IPS-NIHi11 (cell line): ENCODE data around the gene SMIM31.
A peak's percentile ranks its signal among the peaks of the same experiment; 100 is the strongest.

Experiments used
- DNase-seq: peaks from one replicate; pipeline ENCODE4 v3.0.0; 2012; ENCODE audit warnings: mixed read lengths, low spot score

The SMIM31 gene

GRCh38 chr4:164753873-164754488 is at the start of gene SMIM31:
SMIM31 (plus strand) TSS chr4:164754131; CDS start chr4:164770444, 16,313 bp downstream.
- no peak for DNase-seq

- DNase-seq, result peak; percentile 29
These were observed 47.3 kb upstream of the SMIM31 start for GRCh38 chr4:164706675-164707074.

- DNase-seq, result peak; percentile 55
These were observed 37.0 kb upstream of the SMIM31 start for GRCh38 chr4:164716901-164717300.

GRCh38 chr4:164718827-164719226 is 35.1 kb upstream of the SMIM31 start:
- DNase-seq, result no peak

GRCh38 chr4:164725066-164725465 is 28.9 kb upstream of the SMIM31 start:
- DNase-seq, result no peak

- no peak for DNase-seq
These were observed 23.1 kb upstream of the SMIM31 start for GRCh38 chr4:164730705-164731393.

GRCh38 chr4:164731827-164732474 is 22.0 kb upstream of the SMIM31 start:
- peak; percentile 75 for DNase-seq

GRCh38 chr4:164734484-164734883 is 19.4 kb upstream of the SMIM31 start:
- DNase-seq, result no peak

GRCh38 chr4:164748375-164748774 is 5.6 kb upstream of the SMIM31 start:
- DNase-seq, result peak; percentile 13

- DNase-seq, result no peak
These were observed 1.5 kb downstream of the SMIM31 start for GRCh38 chr4:164755432-164755831.

GRCh38 chr4:164756686-164757085 is 2.8 kb downstream of the SMIM31 start:
- no peak for DNase-seq

- DNase-seq, result no peak
These were observed 7.3 kb downstream of the SMIM31 start for GRCh38 chr4:164761241-164761640.

GRCh38 chr4:164761746-164762275 is 7.9 kb downstream of the SMIM31 start:
- DNase-seq, result no peak

GRCh38 chr4:164765096-164765495 is 11.2 kb downstream of the SMIM31 start:
- no peak for DNase-seq

- no peak for DNase-seq
These were observed 11.9 kb downstream of the SMIM31 start for GRCh38 chr4:164765833-164766232.

- DNase-seq, result no peak
These were observed 14.6 kb downstream of the SMIM31 start for GRCh38 chr4:164768516-164768915.

GRCh38 chr4:164770010-164770724 is 16.2 kb downstream of the SMIM31 start:
- DNase-seq, result no peak

- DNase-seq, result no peak
These were observed 17.2 kb downstream of the SMIM31 start for GRCh38 chr4:164771088-164771487.

- no peak for DNase-seq
These were observed 18.1 kb downstream of the SMIM31 start for GRCh38 chr4:164772076-164772475.

- DNase-seq, result no peak
These were observed 25.1 kb downstream of the SMIM31 start for GRCh38 chr4:164779080-164779479.

GRCh38 chr4:164779811-164780216 is 25.9 kb downstream of the SMIM31 start:
- peak; percentile 59 for DNase-seq

- no peak for DNase-seq
These were observed 26.9 kb downstream of the SMIM31 start for GRCh38 chr4:164780839-164781238.
